GM12874 (cell line): ENCODE data around the gene CCL28.

Experiments used
- TF ChIP-seq, protein P1 (sequence below): IDR thresholded peaks from 2 replicates; pipeline ENCODE4 v1.5.1; 2011; ENCODE audit warnings: low read depth, mild to moderate bottlenecking, control low read depth, low read length, moderate library complexity; ENCODE audit not compliant: insufficient read depth

CCL28 gene

DNA sequence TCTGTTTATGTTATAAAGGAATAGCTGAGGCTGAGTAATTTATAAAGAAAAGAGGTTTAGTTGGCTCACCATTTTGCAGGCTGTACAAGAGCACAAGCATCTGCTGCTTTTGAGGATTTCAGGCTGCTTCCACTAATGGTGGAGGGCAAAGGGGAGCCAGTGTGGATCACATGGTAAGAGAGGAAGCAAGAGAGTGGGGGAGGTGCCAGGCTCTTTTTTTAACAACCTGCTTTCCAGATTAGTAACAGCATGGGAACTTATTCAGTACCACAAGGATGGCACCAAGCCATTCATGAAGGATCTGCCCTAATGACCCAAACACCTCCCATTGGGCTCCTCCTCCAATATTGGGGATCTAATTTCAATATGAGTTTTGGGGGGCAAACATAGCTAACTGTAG, 40.4 kb downstream of the CCL28 start:
- TF ChIP-seq, protein P1, sequence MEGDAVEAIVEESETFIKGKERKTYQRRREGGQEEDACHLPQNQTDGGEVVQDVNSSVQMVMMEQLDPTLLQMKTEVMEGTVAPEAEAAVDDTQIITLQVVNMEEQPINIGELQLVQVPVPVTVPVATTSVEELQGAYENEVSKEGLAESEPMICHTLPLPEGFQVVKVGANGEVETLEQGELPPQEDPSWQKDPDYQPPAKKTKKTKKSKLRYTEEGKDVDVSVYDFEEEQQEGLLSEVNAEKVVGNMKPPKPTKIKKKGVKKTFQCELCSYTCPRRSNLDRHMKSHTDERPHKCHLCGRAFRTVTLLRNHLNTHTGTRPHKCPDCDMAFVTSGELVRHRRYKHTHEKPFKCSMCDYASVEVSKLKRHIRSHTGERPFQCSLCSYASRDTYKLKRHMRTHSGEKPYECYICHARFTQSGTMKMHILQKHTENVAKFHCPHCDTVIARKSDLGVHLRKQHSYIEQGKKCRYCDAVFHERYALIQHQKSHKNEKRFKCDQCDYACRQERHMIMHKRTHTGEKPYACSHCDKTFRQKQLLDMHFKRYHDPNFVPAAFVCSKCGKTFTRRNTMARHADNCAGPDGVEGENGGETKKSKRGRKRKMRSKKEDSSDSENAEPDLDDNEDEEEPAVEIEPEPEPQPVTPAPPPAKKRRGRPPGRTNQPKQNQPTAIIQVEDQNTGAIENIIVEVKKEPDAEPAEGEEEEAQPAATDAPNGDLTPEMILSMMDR: no peak

DNA sequence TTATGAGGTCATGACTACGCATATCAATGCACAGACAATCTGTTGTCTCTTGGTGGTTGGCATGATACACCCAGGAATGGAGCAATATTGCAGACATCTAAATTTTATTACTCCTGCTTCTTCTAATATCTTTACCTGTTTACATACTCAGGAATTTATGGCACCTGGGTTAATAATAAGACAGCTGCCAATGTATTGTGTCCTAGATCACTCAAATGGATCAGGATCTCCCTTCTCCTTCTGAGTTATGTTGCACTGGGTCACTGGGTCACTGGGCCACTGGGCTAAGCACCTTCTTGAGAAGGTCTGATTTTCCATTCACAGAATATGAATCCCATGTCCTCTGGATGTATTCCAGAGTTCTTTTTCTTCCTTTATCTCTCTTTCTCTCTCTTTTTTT, 41.8 kb downstream of the CCL28 start:
- TF ChIP-seq, protein P1: no peak

DNA sequence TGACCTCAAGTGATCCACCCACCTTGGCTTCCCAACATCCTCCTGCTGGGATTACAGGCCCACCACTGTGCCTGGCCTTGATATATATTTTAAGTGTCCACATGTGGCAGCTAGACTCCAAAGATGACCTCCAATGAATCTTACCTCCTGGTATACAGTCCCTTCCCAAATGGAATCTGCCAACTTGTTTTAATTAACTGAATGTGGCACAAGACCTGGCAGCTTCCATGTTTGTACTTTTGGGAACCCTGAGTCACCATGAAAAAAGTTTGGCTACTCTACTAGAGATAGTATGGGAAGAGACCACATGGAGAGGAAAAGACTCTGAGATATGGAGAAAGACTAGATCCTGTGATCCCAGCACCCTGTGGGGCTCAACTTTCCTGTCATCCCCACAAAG, 42.5 kb downstream of the CCL28 start:
- TF ChIP-seq, protein P1: no peak

DNA sequence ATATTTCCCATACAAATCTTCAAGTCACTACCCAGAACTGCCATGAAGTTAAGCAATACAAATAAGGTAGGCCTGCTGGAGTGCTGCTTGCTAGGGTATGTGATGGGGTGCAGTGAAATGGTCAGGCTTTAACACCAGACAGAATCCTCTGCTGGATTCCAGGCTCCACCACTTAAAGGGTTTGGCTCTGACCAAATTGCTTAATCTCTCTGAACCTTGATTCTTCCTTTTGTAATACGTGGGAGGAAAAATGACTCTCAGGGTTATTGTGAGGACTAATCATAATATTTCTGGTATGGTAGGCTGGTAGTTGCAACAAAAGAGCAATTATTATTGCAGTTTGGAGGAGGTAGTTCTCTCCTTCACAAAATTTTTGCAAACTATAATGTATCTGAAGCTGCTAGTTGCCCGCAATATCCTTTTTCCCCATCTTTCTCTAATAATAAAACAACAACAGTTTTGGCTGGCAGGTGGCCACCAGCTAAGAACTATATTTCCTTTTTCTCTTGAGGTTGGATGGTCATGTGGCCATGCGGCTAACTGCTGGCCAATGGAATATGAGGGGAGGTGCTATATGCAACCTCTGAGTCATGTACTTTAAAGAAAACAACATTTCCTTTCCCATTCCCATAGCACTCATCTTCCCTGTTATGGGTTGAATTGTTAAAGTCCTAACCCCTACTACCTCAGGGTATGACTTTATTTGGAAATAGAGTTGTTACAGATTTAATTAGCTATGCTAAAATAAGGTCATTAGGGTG, 44.1 kb downstream of the CCL28 start:
- TF ChIP-seq, protein P1: no peak

DNA sequence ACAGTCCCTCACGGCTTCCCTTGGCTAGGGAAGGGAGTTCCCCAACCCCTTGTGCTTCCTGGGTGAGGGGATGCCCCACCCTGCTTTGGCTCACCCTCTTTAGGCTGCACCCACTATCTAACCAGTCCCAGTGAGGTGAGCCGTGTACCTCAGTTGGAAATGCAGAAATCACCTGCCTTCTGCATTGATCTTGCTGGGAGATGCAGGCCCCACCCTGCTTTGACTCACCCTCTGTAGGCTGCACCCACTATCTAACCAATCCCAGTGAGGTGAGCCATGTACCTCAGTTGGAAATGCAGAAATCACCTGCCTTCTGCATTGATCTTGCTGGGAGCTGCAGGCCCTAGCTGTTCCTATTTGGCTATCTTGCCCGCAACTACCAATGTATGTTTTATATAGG, 44.7 kb downstream of the CCL28 start:
- TF ChIP-seq, protein P1: no peak

DNA sequence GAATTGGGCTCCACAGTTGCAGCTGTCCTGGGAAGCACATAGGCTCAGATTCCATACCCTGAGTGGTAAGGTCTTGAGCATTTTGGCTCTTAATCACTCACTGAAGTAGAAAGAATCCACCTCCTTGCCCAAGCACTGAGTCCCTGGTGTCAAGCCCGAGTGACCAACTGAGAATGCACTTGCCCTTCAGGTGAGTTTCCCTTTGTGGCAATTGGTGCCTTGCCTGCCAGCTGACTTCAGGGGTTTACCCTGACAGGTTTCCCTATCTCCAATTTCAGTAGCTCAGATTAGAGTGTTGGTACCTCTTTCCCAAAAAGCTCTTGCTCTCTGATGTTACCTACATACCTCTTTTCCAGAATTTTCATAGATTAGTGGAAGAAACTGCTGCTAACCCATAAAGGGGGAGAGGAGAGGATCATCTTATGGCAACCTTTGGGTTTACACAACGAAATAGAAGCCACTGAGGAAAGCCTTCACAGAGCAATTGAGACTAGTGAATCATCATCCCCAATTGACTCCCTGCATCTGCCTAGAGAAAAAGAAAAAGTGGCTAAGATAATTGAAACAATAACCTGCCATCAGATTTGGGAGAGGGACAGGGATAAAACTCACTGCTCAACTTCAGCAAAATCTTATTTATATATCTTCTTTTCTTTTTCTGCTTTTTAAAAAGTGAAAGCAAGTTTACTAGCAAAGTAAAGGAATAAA, 48.6 kb downstream of the CCL28 start:
- TF ChIP-seq, protein P1: no peak

DNA sequence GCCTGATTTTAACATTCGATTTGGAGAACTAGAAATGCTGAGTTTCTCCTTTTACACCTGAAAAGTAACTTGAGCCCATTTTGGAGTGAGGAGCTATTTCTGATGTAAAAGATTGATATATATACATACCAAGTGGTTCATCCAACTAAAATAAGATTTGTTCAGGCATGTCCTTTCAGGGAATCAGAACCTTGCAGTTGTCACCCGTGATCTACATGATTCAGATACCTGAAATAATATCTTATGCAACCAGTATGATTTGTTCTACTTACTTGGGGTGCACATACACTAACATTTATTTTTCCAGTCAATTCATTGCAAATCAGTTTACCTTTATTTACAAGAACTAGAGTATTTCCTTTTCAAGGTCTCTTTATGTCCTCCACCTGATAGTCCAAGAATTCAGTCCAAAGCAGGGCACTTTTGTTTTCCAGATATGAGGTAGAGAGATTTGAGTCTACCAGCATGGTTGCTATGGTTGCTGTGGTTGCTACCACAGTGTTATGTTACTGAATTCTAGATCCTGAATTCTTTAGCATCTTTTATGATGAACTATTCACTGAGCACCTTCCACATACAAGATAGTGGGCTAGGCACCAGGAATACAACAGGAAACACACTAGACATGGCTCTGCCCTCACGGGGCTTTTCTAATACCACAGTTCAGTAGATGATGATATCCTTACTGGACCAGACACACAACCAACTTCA, 49.3 kb downstream of the CCL28 start:
- TF ChIP-seq, protein P1: no peak
